ENCODE results near the gene AOAH. TPM values are rescaled to one million over a fixed set of nuclear protein-coding genes. Genes with fewer than 3 reads are reported as not detected.

Gene AOAH
- total RNA-seq, 4 donors from 2014 or later = 0.69 to 3.2 (median 2.2) TPM

GRCh38 chr7:36762394-36762793, 38.1 kb upstream of the AOAH start:
- 84 to 96% methylated on average over 2 of the region's 2 CpGs for WGBS, 2 donors
- no peak overlapping the region for H3K4me3 ChIP-seq (ENCODE audit: low read depth, poor library complexity, severe bottlenecking)
- intact Hi-C loops (cut with DNase I; ENCODE audit: low total_unique reads) = no loop called here
- no peak for DNase-seq (ENCODE audit: low spot score in 2 of 2)
- TF ChIP-seq, protein P1, sequence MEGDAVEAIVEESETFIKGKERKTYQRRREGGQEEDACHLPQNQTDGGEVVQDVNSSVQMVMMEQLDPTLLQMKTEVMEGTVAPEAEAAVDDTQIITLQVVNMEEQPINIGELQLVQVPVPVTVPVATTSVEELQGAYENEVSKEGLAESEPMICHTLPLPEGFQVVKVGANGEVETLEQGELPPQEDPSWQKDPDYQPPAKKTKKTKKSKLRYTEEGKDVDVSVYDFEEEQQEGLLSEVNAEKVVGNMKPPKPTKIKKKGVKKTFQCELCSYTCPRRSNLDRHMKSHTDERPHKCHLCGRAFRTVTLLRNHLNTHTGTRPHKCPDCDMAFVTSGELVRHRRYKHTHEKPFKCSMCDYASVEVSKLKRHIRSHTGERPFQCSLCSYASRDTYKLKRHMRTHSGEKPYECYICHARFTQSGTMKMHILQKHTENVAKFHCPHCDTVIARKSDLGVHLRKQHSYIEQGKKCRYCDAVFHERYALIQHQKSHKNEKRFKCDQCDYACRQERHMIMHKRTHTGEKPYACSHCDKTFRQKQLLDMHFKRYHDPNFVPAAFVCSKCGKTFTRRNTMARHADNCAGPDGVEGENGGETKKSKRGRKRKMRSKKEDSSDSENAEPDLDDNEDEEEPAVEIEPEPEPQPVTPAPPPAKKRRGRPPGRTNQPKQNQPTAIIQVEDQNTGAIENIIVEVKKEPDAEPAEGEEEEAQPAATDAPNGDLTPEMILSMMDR (IDR thresholded peaks at IDR 0.05) = no peak
- no peak for TF ChIP-seq POLR2A (IDR thresholded peaks at IDR 0.05)

- DNase-seq (ENCODE audit: low spot score in 2 of 2) = no peak
- H3K4me3 ChIP-seq (ENCODE audit: low read depth, poor library complexity, severe bottlenecking) = no peak overlapping the region
- intact Hi-C loops (cut with DNase I; ENCODE audit: low total_unique reads) = no loop called here
- WGBS, 2 donors = 95 to 97% methylated on average over 2 of the region's 2 CpGs
- TF ChIP-seq, protein P1 (IDR thresholded peaks at IDR 0.05) = no peak
- no peak for TF ChIP-seq POLR2A (IDR thresholded peaks at IDR 0.05)
Observed at GRCh38 chr7:36761835-36762234, 37.5 kb upstream of the AOAH start.

DNA sequence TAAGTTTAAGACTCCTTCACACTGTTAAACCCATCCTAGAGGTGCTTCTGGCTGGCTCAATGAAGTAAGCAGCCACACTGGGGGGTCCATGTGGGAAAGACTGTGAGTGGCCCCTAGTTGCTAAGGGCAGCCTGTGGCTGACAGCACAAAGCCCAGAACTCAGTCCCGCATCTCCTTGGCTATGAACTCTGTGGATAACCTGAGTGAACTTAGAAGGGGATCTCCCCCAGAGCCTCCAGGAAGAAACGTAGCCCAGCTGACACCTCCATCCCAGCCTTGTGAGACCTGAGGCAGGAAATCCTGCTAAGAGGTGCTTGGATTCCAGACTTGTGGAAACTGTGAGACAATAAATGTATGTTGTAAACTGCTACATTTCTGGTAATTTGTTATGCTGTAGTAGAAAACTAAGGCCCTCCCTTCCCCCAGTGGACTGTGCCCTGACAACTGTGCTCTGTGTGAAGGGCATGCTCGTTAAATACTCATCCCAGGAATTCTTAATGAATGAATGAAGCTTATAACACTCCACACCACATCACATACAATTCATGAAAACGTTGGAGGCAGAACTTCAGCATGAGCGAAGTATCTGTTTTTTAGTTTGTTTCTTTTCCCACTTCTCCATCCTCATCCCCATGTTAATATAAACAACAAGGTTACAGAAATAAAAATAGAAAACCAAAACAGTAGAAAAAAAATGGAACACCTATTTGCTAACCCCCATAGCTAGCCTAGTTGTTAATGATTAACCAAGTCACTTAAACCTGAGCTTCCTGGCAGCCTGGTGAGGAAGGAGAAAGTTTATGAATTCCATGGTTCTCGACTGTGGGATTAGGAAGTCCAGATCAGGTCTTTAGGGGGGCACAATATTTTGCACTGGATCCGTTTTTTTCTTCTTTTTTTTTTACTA, 36.8 kb upstream of the AOAH start:
- H3K4me3 ChIP-seq (ENCODE audit: low read depth, poor library complexity, severe bottlenecking) = no peak overlapping the region
- intact Hi-C loops (cut with DNase I; ENCODE audit: low total_unique reads) = no loop called here
- 82 to 85% methylated on average over 7 of the region's 7 CpGs for WGBS, 2 donors
- no peak for DNase-seq (ENCODE audit: low spot score in 2 of 2)
- TF ChIP-seq, protein P1 (IDR thresholded peaks at IDR 0.05) = no peak
- no peak for TF ChIP-seq POLR2A (IDR thresholded peaks at IDR 0.05)

GRCh38 chr7:36758879-36759278, 34.6 kb upstream of the AOAH start:
- TF ChIP-seq, protein P1 (IDR thresholded peaks at IDR 0.05) = no peak
- no peak for TF ChIP-seq POLR2A (IDR thresholded peaks at IDR 0.05)
- H3K4me3 ChIP-seq (ENCODE audit: low read depth, poor library complexity, severe bottlenecking) = no peak overlapping the region
- intact Hi-C loops (cut with DNase I; ENCODE audit: low total_unique reads) = no loop called here
- WGBS, 2 donors = 62 to 78% methylated on average over 1 of the region's 1 CpG
- no peak for DNase-seq (ENCODE audit: low spot score in 2 of 2)

DNA sequence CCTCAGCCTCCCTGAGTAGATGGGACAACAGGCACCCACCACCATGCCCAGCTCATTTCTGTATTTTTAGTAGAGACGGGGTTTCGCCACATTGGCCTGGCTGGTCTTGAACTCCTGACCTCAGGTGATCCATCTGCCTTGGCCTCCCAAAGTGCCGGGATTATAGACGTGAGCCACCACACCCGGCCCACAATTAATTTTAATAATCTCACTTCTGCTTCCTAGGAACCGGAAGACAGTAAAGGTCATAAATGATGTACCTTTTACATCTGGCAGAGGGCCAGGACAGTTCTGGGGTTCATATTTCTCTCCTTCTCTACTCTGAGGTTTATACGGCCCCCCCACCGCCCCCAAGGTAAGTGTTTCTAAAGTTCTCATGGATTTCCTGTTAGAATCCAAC, 31.2 kb upstream of the AOAH start:
- WGBS, 2 donors = 79 to 82% methylated on average over 7 to 8 of the region's 8 CpGs
- intact Hi-C loops (cut with DNase I; ENCODE audit: low total_unique reads) = no loop called here

More for the DNA sequence above, 31.2 kb upstream of the AOAH start:
- no peak for TF ChIP-seq POLR2A (IDR thresholded peaks at IDR 0.05)
- TF ChIP-seq, protein P1 (IDR thresholded peaks at IDR 0.05) = no peak
- H3K4me3 ChIP-seq (ENCODE audit: low read depth, poor library complexity, severe bottlenecking) = no peak overlapping the region
- DNase-seq (ENCODE audit: low spot score in 2 of 2) = no peak
